ENCODE measurements around the gene MLLT3.

Gene MLLT3

DNA sequence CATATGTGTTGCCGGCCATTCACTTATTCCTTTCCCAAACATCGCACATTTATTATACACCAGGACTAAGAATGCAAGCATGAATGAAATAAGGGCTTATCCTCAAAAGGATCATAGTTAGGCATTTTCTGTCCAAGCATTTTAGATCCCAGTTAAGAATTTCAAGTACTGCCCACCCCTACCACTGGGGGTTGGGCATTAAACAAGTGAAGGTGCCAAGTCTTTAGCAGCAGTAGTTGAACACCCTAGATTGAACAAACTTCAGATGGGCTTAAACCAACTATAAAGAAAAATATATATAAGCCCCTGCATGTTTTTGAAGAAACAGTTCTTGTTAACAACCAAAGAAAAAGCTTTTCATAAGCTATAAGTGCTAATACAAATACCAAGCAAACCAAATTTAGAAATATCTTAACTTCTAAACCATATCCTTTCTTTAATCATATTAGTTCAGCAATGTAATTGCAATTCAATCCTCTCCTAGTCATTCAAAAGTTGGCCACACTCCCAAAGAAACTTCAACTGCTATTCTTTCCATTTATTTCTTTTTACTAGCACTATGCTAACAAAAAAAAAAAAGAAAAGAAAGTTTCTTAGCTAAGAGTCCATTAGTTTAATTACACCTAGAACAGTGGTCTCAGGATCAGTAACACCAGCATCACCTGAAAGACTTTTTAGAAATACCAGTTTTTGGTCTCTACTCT is 149.8 kb downstream of the MLLT3 start:
- no peak for DNase-seq

- no peak for DNase-seq
Measured at GRCh38 chr9:20466328-20467008, 155.8 kb downstream of the MLLT3 start.

- no peak for DNase-seq
Measured at GRCh38 chr9:20464242-20464641, 158.1 kb downstream of the MLLT3 start.

DNA sequence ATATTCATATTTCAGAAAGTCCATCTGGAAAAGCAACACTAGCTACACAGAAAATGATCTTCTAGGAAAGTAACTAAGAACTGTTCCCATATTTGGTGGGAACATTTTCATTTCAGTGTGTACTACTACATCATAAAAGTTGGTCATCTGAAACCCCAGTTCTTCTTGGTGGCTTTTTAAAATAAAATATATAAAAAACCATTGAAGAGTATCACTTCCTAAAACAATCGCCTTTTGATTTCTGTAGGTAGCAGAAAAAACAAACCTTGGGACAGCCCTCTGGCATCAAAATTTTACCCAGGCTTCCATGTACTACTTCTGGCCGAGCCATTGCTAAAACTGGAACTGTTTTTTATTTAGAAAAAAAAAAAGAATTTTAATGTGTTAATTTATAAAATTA is 158.5 kb downstream of the MLLT3 start:
- no peak for DNase-seq

GRCh38 chr9:20462410-20462809 is 159.9 kb downstream of the MLLT3 start:
- no peak for DNase-seq

DNA sequence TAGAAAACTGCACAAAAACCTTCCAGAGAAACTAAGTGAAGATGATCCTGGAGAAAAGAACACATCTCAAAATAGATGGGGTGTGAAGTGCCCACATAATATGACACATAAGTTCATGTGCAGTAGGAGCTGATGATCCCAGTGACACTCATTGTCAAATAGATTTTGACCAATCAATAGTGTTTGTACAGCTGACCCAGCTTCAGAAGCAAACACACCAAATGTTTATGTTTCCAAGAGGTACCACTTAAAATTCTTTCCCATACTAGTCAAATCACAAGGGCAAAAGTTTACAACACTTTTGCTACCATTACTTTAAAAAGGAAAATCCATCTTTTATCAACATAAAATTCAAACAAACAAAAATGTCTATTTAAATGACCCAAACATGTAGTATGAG is 175.0 kb downstream of the MLLT3 start:
- no peak for DNase-seq

GRCh38 chr9:20446248-20446647 is 176.1 kb downstream of the MLLT3 start:
- DNase-seq = no peak

GRCh38 chr9:20442461-20443319 is 179.6 kb downstream of the MLLT3 start:
- no peak for DNase-seq

DNA sequence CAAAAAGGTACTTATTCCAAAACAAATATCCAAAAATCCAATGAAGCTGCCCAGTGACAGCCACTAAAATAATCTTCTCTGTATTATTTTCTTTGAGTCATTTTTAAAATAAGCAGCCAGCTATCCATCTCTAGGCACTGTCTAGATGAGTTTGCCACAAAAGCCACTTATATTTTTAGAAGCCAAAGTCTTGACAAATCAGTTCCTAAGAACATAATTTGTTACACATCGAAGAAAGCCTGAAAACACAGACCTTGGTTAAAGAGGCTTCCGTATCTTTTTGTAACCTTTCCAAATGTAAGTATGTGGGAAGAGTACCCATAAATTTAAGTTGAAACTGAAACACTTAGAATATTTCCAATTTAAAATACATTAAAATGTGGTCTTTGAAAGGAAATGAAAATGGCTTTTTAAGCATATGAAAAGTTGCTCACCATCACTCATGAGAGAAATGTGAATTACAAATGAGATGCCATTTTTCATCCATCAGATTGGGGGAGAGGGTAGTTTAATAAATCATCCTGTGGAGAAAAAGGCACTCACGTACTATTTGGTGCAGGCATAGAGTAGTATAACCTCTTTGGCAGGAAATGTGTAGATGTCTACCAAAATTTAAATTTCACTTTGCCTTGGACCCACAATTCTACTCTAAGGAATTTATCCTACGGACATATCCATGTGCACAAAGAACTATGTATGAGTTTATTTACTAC is 180.4 kb downstream of the MLLT3 start:
- no peak for DNase-seq

GRCh38 chr9:20441166-20441565 is 181.1 kb downstream of the MLLT3 start:
- no peak for DNase-seq

- DNase-seq = no peak
Measured at GRCh38 chr9:20437476-20437875, 184.8 kb downstream of the MLLT3 start.

GRCh38 chr9:20436476-20437195 is 185.7 kb downstream of the MLLT3 start:
- no peak for DNase-seq

DNA sequence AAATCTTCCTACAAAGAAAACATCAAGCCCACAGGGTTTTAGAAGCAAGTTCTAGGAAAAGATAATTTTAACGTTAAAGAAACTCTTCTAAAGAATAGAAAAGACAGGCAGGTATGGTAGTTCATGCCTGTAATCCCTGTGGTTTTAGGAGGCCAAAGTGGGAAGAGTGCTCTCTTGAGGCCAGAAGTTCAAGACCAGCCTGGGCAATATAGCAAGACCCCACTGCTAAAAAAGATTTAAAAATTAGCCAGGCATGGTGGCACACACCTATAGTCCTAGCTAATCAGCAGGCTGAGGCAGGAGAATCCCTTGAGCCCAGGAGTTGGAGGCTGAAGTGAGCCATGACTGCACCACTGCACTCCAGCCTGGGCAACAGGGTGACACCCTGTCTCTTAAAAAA is 193.3 kb downstream of the MLLT3 start:
- no peak for DNase-seq

DNA sequence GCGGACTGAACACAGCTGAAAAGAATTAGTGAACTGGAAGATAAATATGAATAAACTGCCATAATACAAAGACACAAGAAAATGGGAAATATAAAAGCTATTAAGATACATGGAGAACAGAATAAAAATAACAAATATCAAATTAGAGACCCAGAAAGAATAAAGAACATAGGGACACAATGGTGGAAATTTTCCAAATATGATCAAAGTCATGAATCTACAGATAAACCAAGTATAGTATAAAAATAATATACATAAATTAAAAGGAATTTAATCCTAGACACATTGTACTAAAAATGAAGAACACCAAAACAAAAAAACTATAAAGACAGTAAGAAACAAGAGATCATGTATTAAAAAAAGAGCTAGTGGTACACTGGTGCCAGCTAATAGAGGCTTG is 194.9 kb downstream of the MLLT3 start:
- no peak for DNase-seq

DNA sequence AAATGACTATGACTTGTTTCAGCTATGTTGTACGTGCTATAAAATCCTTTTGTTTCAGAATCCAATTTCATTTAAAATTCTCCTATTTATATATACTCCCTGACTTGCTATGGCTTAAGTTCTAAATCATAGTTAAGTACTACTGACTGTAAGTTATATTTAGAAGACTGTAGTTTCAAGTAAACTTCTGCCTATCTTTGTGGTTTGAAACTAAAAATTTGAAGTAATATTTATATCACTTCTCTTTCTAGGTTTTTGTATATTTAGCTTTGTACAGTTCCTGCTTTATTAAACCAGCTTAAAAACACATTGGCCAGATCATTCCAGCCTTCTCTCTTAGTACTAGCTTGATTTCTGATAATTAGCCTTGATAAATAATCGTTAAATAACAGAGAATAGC is 196.3 kb downstream of the MLLT3 start:
- DNase-seq = no peak

DNA sequence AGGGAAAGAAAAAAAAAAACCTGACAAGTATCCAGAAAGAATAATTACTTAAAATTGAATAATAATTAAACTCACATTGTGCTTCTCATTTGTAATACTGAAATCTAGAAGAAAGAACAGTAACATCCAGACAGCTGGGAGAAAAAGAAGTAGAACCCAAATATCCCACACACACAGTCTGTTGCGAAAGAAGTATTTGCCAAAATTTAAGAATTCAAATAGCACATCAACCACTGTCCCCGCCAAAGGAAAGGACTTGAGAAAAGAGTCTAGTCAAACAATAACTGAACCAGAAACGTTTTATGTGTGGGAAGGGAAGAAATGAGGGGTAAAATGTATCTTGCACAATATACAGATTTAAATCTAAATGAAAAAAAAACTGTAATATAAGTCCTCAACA is 202.8 kb downstream of the MLLT3 start:
- no peak for DNase-seq

- no peak for DNase-seq
Measured at GRCh38 chr9:20418485-20418884, 203.8 kb downstream of the MLLT3 start.

- no peak for DNase-seq
Measured at GRCh38 chr9:20417373-20418080, 204.8 kb downstream of the MLLT3 start.

DNA sequence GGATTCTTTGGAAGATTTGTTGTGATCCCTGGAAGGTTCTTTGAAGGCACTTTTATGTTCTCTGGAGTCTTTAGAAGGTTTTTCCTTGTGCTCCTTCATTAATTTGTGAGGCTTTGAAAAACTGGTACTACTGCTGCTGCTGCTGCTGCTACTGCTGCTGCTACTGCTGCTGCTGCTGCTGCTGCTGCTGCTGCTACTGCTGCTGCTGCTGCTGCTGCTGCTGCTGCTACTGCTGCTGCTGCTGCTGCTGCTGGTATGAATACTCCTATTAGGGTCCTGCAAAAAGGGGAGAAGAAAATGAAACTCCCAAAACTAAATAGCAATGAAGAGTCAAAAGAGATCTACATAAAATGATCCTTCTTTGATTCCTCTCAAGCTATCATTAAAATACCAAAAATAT is 208.1 kb downstream of the MLLT3 start:
- no peak for DNase-seq

GRCh38 chr9:20409321-20410092 is 212.8 kb downstream of the MLLT3 start:
- no peak for DNase-seq

DNA sequence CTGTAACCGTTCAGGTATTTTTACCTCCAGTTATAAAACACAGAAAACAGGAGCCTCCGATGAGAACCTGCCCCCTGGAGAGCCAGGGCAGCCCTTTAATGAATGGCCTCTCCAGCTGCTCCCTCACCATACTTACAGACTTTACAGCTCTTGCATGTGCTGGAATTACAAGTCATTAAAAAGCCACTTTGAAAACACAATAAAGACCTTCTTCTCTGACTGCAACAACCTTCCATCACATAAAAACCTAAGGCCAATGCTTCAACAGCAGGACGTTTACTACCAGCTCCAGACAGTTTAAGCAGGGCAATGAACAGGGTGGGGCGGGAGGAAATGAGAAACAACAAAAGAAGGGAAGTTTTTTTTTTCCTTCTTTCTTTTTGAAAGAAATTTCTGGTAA is 213.8 kb downstream of the MLLT3 start:
- DNase-seq = no peak

Measured in activated CD4-positive, alpha-beta T cell treated with anti-CD3 and anti-CD28 coated beads for 4 hours (primary cell).